ENCODE data around the gene ZNF417.

GRCh38 chr19:57872450-57872849, 43.9 kb downstream of the ZNF417 start:
- TF ChIP-seq FOXM1 (IDR thresholded peaks at IDR 0.05; ENCODE audit: borderline replicate concordance) (no peak), LEF1 (IDR thresholded peaks at IDR 0.05; ENCODE audit: borderline replicate concordance) (no peak), ELF4 (IDR thresholded peaks at IDR 0.05) (no peak), PKNOX1 (IDR thresholded peaks at IDR 0.05) (no peak), TARDBP (IDR thresholded peaks at IDR 0.05) (no peak), BHLHE40 (IDR thresholded peaks at IDR 0.05; ENCODE audit: borderline replicate concordance) (no peak), SP1 (IDR thresholded peaks at IDR 0.05) (no peak), FOXA1 (IDR thresholded peaks at IDR 0.05) (no peak), SUZ12 (IDR thresholded peaks at IDR 0.05) (no peak)

Measured in HEK293T (cell line).